ENCODE measurements around the gene CERS3.

The CERS3 gene

DNA sequence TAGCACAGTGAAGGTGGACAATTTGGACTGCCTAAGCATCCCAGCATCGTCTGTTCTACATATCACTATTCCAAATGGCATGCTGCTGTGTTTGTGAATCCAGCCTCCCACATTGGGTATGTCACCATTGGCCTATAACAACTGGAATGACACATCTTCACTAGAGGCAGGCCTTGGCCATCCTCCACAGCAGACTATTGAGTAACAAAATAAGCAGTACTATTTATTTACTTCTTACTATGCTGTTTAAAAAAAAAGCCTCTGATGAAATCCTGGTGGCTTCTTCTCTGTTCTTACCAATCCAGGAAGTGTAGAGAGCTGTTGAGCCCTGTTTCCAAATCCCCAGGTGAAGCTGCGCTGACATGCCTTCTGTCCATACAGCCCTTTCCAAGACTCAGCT is 30.6 kb upstream of the CERS3 start:
- Histone ChIP-seq H3K4me3 (ENCODE audit: low read depth, low read length) (no peak overlapping the region), H3K9me3 (ENCODE audit: control insufficient read depth, insufficient read depth, low read depth, low read length) (peaks cover 7% of the 10 kb centered on the region), H3K27me3 (ENCODE audit: control insufficient read depth, insufficient read depth, low read length) (no peaks in the 10 kb centered on the region), H3K9ac (ENCODE audit: low read length) (no peak overlapping the region), H3K36me3 (ENCODE audit: control insufficient read depth, insufficient read depth, low read length) (no peaks in the 10 kb centered on the region), H3K27ac (ENCODE audit: low read depth, low read length) (no peak overlapping the region), H3K4me1 (ENCODE audit: control insufficient read depth, insufficient read depth, low read length) (no peaks in the 10 kb centered on the region)

GRCh38 chr15:100558771-100559254 is 30.1 kb upstream of the CERS3 start:
- Histone ChIP-seq H3K9me3 (ENCODE audit: control insufficient read depth, insufficient read depth, low read depth, low read length) (peaks cover 11% of the 10 kb centered on the region), H3K36me3 (ENCODE audit: control insufficient read depth, insufficient read depth, low read length) (no peaks in the 10 kb centered on the region), H3K27me3 (ENCODE audit: control insufficient read depth, insufficient read depth, low read length) (no peaks in the 10 kb centered on the region), H3K4me1 (ENCODE audit: control insufficient read depth, insufficient read depth, low read length) (no peaks in the 10 kb centered on the region), H3K4me3 (ENCODE audit: low read depth, low read length) (no peak overlapping the region), H3K9ac (ENCODE audit: low read length) (no peak overlapping the region), H3K27ac (ENCODE audit: low read depth, low read length) (no peak overlapping the region)

- Histone ChIP-seq H3K4me3 (ENCODE audit: low read depth, low read length) (no peak overlapping the region), H3K27me3 (ENCODE audit: control insufficient read depth, insufficient read depth, low read length) (no peaks in the 10 kb centered on the region), H3K36me3 (ENCODE audit: control insufficient read depth, insufficient read depth, low read length) (no peaks in the 10 kb centered on the region), H3K9me3 (ENCODE audit: control insufficient read depth, insufficient read depth, low read depth, low read length) (peaks cover 30% of the 10 kb centered on the region), H3K4me1 (ENCODE audit: control insufficient read depth, insufficient read depth, low read length) (no peaks in the 10 kb centered on the region), H3K27ac (ENCODE audit: low read depth, low read length) (no peak overlapping the region), H3K9ac (ENCODE audit: low read length) (no peak overlapping the region)
Observed at GRCh38 chr15:100553468-100553867, 24.7 kb upstream of the CERS3 start.

GRCh38 chr15:100547961-100548360 is 19.2 kb upstream of the CERS3 start:
- no peaks in the 10 kb centered on the region for H3K36me3 ChIP-seq (ENCODE audit: control insufficient read depth, insufficient read depth, low read length)
- H3K27me3 ChIP-seq (ENCODE audit: control insufficient read depth, insufficient read depth, low read length): no peaks in the 10 kb centered on the region
- H3K9ac ChIP-seq (ENCODE audit: low read length): no peak overlapping the region
- no peak overlapping the region for H3K4me3 ChIP-seq (ENCODE audit: low read depth, low read length)
- H3K4me1 ChIP-seq (ENCODE audit: control insufficient read depth, insufficient read depth, low read length): no peaks in the 10 kb centered on the region
- no peak overlapping the region for H3K27ac ChIP-seq (ENCODE audit: low read depth, low read length)
- H3K9me3 ChIP-seq (ENCODE audit: control insufficient read depth, insufficient read depth, low read depth, low read length): peaks cover 16% of the 10 kb centered on the region

- Histone ChIP-seq H3K27me3 (ENCODE audit: control insufficient read depth, insufficient read depth, low read length) (no peaks in the 10 kb centered on the region), H3K27ac (ENCODE audit: low read depth, low read length) (no peak overlapping the region), H3K4me3 (ENCODE audit: low read depth, low read length) (no peak overlapping the region), H3K4me1 (ENCODE audit: control insufficient read depth, insufficient read depth, low read length) (no peaks in the 10 kb centered on the region), H3K36me3 (ENCODE audit: control insufficient read depth, insufficient read depth, low read length) (no peaks in the 10 kb centered on the region), H3K9ac (ENCODE audit: low read length) (no peak overlapping the region), H3K9me3 (ENCODE audit: control insufficient read depth, insufficient read depth, low read depth, low read length) (peaks cover 8% of the 10 kb centered on the region; the same call in 1 of the 2 replicates)
Observed at GRCh38 chr15:100544946-100545345, 16.2 kb upstream of the CERS3 start.

DNA sequence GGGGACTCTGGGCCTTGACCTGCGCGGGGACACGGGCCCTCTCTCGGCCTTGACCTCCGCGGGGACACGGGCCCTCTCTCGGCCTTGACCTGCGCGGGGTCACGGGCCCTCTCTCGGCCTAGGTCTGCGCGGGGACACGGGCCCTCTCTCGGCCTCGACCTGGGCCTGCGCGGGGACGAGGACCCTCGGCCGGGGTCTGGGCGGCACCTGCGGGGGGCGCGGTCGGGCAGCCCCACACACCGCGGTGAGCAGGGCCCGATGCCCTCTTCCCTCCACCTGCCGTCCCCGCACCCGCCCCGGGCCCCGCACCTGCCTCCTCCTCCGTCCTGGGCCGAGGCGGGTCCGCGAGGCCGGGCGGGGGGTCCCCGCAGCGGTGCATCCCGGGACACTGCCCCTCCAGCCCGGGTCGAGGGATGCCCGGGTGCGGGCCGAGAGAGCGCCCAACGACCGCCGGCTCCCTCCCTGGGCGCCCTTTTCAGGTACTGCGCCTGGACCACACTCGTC is 15.6 kb upstream of the CERS3 start:
- Histone ChIP-seq H3K9me3 (ENCODE audit: control insufficient read depth, insufficient read depth, low read depth, low read length) (peaks cover 12% of the 10 kb centered on the region; the same call in 1 of the 2 replicates), H3K27me3 (ENCODE audit: control insufficient read depth, insufficient read depth, low read length) (no peaks in the 10 kb centered on the region), H3K36me3 (ENCODE audit: control insufficient read depth, insufficient read depth, low read length) (no peaks in the 10 kb centered on the region), H3K4me1 (ENCODE audit: control insufficient read depth, insufficient read depth, low read length) (no peaks in the 10 kb centered on the region), H3K9ac (ENCODE audit: low read length) (no peak overlapping the region), H3K4me3 (ENCODE audit: low read depth, low read length) (no peak overlapping the region), H3K27ac (ENCODE audit: low read depth, low read length) (no peak overlapping the region)

- Histone ChIP-seq H3K27me3 (ENCODE audit: control insufficient read depth, insufficient read depth, low read length) (no peaks in the 10 kb centered on the region), H3K4me3 (ENCODE audit: low read depth, low read length) (no peak overlapping the region), H3K27ac (ENCODE audit: low read depth, low read length) (no peak overlapping the region), H3K9ac (ENCODE audit: low read length) (no peak overlapping the region), H3K4me1 (ENCODE audit: control insufficient read depth, insufficient read depth, low read length) (no peaks in the 10 kb centered on the region), H3K9me3 (ENCODE audit: control insufficient read depth, insufficient read depth, low read depth, low read length) (peaks cover 30% of the 10 kb centered on the region), H3K36me3 (ENCODE audit: control insufficient read depth, insufficient read depth, low read length) (no peaks in the 10 kb centered on the region)
Observed at GRCh38 chr15:100542290-100542689, 13.5 kb upstream of the CERS3 start.

DNA sequence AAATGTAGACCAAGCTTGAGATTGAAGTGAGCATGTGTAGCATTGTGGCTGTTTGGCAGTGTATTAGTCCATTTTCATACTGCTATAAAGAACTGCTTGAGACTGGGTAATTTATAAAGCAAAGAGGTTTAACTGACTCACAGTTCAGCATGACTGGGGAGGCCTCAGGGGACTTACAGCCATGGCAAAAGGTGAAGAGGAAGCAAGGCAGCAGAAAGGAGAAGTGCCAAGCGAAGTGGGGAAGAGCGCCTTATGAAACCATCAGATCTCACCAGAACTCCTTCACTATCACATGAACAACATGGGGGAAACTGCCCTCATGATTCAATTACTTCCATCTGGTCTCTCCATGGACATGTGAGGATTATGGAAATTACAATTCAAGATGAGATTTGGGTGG is 8.6 kb upstream of the CERS3 start:
- H3K4me1 ChIP-seq (ENCODE audit: control insufficient read depth, insufficient read depth, low read length): no peaks in the 10 kb centered on the region
- no peak overlapping the region for H3K27ac ChIP-seq (ENCODE audit: low read depth, low read length)
- no peak overlapping the region for H3K4me3 ChIP-seq (ENCODE audit: low read depth, low read length)
- H3K9me3 ChIP-seq (ENCODE audit: control insufficient read depth, insufficient read depth, low read depth, low read length): peaks cover 28% of the 10 kb centered on the region
- H3K27me3 ChIP-seq (ENCODE audit: control insufficient read depth, insufficient read depth, low read length): no peaks in the 10 kb centered on the region
- no peaks in the 10 kb centered on the region for H3K36me3 ChIP-seq (ENCODE audit: control insufficient read depth, insufficient read depth, low read length)
- H3K9ac ChIP-seq (ENCODE audit: low read length): no peak overlapping the region

DNA sequence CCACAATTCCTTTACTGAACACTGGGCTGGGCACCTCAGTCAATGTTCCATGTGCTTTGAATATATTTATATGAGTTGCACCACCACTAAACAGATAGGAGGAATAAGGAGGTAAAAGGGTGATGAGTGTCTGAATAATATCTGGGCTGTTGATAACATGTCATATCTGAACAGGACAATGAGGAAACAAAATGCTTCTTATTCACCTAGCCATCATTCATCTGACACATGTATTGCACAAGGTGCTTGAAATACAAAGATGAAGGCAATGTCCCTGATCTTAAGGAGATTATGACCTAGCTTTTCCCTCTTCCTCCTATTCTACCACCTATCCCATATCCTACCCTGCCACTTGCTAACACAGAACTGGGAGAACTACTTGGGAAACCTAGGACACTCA is 8.0 kb upstream of the CERS3 start:
- Histone ChIP-seq H3K4me1 (ENCODE audit: control insufficient read depth, insufficient read depth, low read length) (no peaks in the 10 kb centered on the region), H3K27me3 (ENCODE audit: control insufficient read depth, insufficient read depth, low read length) (0 out of 2 replicates have a peak, but pooled peaks cover 2% of the 10 kb centered on the region), H3K9ac (ENCODE audit: low read length) (no peak overlapping the region), H3K4me3 (ENCODE audit: low read depth, low read length) (no peak overlapping the region), H3K9me3 (ENCODE audit: control insufficient read depth, insufficient read depth, low read depth, low read length) (peaks cover 28% of the 10 kb centered on the region), H3K27ac (ENCODE audit: low read depth, low read length) (no peak overlapping the region), H3K36me3 (ENCODE audit: control insufficient read depth, insufficient read depth, low read length) (no peaks in the 10 kb centered on the region)

GRCh38 chr15:100533886-100534285 is 5.1 kb upstream of the CERS3 start:
- no peaks in the 10 kb centered on the region for H3K36me3 ChIP-seq (ENCODE audit: control insufficient read depth, insufficient read depth, low read length)
- 0 out of 2 replicates have a peak, but pooled peaks cover 2% of the 10 kb centered on the region for H3K27me3 ChIP-seq (ENCODE audit: control insufficient read depth, insufficient read depth, low read length)
- H3K4me3 ChIP-seq (ENCODE audit: low read depth, low read length): no peak overlapping the region
- peaks cover 14% of the 10 kb centered on the region for H3K9me3 ChIP-seq (ENCODE audit: control insufficient read depth, insufficient read depth, low read depth, low read length)
- no peak overlapping the region for H3K9ac ChIP-seq (ENCODE audit: low read length)
- H3K4me1 ChIP-seq (ENCODE audit: control insufficient read depth, insufficient read depth, low read length): no peaks in the 10 kb centered on the region
- no peak overlapping the region for H3K27ac ChIP-seq (ENCODE audit: low read depth, low read length)

DNA sequence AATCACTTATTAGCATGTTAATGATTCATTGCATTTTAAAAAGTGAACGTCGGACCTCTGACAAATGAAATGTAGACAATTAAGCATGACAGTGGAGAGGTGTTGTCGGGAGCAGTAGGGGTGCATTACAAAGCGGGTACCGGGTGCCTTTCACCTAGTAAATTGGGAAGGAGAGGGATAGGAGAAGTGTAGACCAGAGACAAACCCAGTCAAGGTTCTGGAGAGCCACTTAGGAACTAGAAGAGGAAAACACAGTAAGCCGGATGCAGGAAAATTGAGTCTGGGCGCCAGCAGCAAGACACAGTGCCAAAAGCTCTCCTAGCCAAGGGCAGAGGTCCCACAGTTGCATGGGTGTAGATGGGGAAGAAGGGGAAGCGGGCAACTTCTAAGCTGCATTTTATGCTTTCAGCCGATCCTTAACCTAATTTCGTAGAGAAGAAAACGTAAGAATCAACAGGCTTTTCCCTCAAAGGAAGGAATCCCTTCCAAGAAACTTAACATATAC is 3.1 kb upstream of the CERS3 start:
- Histone ChIP-seq H3K27ac (ENCODE audit: low read depth, low read length) (no peak overlapping the region), H3K9ac (ENCODE audit: low read length) (no peak overlapping the region), H3K4me1 (ENCODE audit: control insufficient read depth, insufficient read depth, low read length) (no peaks in the 10 kb centered on the region), H3K36me3 (ENCODE audit: control insufficient read depth, insufficient read depth, low read length) (no peaks in the 10 kb centered on the region), H3K9me3 (ENCODE audit: control insufficient read depth, insufficient read depth, low read depth, low read length) (no peaks in the 10 kb centered on the region; the same call in 1 of the 2 replicates), H3K27me3 (ENCODE audit: control insufficient read depth, insufficient read depth, low read length) (0 out of 2 replicates have a peak, but pooled peaks cover 2% of the 10 kb centered on the region), H3K4me3 (ENCODE audit: low read depth, low read length) (no peak overlapping the region)

All from HUES6 (cell line).